Measurements from ENCODE around the gene NEK1.

Gene NEK1

DNA sequence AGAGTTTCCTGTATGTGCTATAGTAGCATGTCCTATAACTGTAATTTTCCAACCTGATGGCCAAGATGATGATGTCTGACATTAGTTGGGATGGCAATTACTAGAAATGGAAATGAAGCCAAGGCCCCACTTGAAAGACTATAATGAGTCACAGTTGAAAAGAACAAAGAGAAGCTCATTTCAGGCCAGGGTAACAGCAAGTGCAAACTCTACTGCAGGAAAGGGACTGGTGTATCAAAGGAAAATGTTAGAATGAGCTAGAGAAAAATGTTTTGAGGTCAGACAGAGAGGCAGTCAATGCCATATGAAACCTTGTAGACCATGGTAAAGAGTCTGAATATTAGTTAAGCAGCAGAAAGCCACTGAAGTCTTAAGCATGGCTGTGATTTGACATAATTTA, 195.4 kb downstream of the NEK1 start:
- DNase-seq: no peak

DNA sequence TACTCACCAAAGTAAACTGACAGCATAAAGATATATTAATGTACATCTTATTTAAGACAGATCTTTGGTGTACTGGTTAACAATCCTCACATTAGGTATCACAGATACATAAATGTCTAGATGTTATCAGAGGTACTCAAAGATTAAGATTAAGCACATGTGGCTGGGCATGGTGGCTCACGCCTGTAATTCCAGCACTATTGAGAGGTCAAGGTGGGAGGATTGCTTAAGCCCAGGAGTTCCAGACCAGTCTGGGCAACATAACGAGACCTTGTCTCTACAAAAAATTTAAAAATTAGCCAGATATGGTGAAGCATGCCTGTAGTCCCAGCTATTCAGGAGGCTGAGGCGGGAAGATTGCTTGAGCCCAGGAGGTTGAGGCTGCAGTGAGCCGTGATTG, 195.9 kb downstream of the NEK1 start:
- DNase-seq: no peak

GRCh38 chr4:169414913-169415312, 197.5 kb downstream of the NEK1 start:
- no peak for DNase-seq

- no peak for DNase-seq
Measured at GRCh38 chr4:169412046-169412445, 200.3 kb downstream of the NEK1 start.

DNA sequence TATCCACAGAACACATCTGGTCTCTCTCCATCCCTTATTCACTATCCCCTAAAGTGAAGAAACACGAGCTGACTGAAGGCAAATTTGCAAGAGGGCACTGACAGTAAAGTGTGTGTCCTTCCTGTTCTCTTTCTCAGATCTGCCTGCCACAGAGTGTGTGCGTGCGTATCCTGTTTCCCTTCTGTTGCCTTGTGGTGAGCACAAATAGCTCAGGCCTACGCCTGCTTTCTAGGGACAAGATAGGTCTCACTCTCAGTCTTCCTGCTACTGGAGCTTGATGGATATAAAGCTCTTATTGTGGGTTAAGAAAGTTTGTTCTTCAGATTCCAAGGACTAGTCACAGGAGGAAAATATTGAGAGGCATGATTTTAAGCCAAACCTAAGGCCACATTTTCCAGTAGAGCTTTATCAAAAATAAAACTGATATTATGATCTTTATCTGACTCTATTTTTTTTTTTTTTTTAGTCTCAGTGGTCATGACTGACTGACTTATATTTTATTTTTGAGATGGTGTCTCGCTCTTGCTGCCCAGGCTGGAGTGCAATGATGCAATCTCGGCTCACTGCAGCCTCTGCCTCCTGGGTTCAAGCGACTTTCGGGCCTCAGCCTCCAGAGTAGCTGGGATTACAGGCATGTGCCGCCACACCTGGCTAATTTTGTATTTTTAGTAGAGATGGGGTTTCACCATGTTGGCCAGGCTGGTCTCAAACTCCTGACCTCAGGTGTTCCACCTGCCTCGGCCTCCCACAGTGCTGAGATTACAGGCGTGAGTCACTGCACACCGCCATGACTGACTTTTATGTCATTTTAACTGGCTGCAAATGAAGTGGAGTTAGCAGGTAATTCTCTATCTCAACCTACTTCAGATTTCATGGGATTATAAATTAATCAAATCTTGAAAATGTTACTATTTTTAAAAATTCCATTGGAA, 201.3 kb downstream of the NEK1 start:
- no peak for DNase-seq

- no peak for DNase-seq
Measured at GRCh38 chr4:169407217-169407845, 205.1 kb downstream of the NEK1 start.

GRCh38 chr4:169404960-169405359, 207.4 kb downstream of the NEK1 start:
- DNase-seq: no peak

GRCh38 chr4:169400832-169401231, 211.6 kb downstream of the NEK1 start:
- DNase-seq: no peak

DNA sequence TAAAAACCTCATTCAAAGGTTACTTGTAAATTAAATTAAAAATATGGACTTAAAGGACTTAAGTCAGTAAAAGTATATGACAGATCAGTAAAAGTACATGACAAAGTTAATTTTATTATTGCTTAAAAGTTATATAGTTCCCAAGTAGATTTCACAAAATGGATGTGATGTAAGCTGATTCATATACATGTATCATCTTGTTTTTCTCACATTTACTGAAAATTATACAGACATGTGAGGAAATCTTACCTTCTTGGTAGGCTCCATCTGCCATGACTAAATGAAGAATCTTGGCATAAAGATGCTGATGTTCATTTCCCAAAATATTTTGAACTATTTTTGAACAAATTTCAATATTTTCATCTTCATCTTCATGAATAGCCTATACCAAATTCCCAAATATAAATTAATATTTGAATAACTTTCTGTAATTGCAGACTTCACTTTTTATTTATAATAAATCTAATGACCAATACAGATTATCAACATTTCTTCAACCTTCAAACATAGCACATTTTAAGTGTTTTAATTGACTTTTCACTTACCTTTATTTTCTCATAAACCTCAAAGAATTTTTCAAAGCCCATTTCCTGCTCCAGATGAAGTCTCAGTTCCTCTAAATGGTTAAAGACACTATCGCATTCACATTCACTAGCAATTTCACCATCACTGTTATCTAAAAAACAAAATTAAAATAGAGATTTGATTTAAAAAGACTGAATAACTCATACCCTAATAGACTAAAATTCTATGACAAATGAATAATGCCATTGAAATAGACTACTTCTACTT, 212.2 kb downstream of the NEK1 start:
- DNase-seq: no peak

- DNase-seq: no peak
Measured at GRCh38 chr4:169398316-169398715, 214.1 kb downstream of the NEK1 start.

DNA sequence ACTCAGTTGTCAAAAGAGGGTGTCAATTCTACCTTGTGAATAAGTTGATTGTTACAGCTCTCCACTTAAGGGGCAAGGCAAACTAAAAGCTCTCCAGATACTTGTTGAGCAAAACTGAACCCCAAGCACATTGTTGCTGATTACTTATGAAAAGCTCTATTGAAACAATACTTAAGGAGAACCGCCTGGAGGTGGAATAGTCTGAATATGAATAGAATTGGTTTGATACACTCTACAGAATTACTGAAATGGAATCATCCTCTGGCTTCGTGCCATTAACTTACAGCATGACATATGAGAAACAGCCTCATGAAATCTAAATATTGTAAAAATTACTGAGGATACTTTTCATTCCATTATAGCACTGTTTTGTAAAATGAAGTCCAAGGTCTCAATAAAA, 214.6 kb downstream of the NEK1 start:
- peak; percentile 34 for DNase-seq

GRCh38 chr4:169385376-169385775, 227.0 kb downstream of the NEK1 start:
- DNase-seq: no peak

DNA sequence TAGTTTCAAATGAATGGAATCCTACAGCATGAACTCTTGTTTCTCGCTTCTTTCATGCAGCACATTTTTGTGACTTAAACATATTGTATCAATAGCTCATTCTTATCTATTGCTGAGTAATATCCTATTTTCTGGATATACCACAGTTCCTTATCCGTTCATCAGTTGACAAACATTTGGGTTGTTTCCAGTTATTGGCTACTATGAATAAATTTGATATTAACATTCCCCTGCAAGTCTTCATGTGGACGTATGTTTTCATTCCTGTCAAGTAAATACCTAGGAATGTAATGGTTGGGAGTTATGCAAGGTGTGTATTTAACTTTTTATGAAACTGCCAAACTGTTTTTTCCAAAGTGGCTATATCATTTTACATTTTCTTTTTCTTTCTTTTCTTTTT, 227.6 kb downstream of the NEK1 start:
- DNase-seq: no peak

GRCh38 chr4:169383724-169384123, 228.7 kb downstream of the NEK1 start:
- DNase-seq: no peak

DNA sequence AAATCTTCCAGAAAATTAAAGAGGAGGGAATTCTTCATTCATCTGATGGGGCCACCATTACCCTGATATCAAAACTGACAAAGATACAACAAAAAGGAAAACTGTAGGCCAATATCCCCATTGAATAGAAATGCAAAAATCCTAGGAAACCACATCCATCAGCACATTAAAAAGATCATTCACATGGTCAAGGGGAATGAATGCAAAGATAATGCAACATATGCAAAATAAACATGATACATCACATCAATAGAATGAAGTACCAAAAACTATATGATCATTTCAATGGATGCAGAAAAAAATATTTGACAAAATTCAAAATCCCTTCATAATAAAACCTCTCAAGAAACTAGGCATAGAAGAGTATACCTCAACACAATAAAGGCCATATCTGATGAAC, 232.7 kb downstream of the NEK1 start:
- DNase-seq: no peak

- DNase-seq: no peak
Measured at GRCh38 chr4:169377367-169377766, 235.0 kb downstream of the NEK1 start.

GRCh38 chr4:169376421-169376820, 236.0 kb downstream of the NEK1 start:
- no peak for DNase-seq

DNA sequence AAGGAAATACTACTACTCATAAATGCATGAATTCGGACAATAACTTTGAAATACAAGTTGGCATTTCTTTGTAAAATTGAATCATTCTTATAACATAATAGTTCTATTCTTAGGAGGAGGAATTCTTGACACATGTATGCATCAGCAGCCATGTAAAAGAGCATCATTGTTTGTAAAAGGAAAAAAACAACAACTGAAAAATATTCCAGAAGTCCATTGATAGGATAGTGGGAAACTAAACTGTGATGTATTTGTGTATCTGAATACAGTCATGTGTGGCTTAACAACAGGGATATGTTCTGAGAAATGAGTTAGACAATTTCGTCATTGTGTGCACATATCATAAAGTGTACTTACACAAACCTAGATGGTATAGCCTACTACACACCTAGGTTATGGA, 239.6 kb downstream of the NEK1 start:
- no peak for DNase-seq

GRCh38 chr4:169369634-169370033, 242.7 kb downstream of the NEK1 start:
- DNase-seq: no peak

DNA sequence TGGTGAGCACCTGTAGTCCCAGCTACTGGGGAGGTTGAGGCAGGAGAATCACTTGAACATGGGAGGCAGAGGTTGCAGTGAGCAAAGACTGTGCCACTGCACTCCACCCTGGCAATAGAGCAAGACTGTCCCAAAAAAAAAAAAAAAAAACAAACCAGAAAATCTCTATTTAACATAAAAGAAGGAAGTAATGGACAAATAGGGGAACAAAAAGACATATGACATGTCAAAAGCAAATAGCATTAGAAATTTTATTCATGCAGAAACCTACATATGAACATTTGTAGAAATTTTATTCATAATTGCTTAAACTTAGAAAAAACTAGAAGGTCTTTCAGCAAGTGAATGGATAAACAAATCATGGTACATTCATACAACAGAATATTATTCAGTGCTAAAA, 244.6 kb downstream of the NEK1 start:
- DNase-seq: no peak

GRCh38 chr4:169366821-169367220, 245.6 kb downstream of the NEK1 start:
- DNase-seq: no peak

- DNase-seq: no peak
Measured at GRCh38 chr4:169362607-169363006, 249.8 kb downstream of the NEK1 start.

DNA sequence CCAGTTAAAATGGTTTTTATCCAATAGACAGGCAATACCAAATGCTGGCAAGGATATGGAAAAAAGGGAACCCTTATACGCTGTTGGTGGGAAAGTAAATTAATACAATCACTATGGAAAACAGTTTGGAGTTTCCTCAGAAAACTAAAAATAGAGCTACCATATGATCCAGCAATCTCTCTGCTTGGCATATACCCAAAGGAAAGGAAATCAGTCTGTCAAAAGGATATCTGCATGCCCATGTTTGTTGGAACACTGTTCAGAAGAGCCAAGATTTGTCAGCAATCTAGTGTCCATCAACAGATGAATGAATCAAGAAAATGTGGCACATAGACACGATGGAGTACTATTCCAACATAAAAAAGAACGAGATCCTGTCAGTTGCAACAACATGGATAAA, 250.6 kb downstream of the NEK1 start:
- DNase-seq: no peak

DNA sequence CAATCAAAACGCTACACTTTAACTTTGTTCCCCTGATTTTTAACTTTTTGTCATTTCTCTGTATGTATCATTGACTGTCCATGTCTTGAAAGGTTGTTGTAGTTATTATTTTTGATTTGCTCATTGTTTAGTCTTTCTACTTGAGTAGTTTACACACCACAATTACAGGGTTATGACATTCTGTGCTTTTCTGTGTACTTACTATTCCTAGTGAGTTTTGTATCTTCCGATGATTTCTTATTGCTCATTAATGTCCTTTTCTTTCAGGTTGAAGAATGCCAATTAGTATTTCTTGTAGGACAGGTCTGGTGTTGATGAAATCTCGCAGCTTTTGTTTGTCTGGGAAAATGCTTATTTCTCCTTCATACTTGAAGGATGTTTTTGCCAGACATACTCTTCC, 252.4 kb downstream of the NEK1 start:
- DNase-seq: no peak

All from NCI-H2107 (cell line).